GM19328 (cell line): ENCODE data around the gene FAM53B.
"Not testable (repeated sequence)": the region's sequence is repeated elsewhere in the genome, so short reads cannot be mapped to it uniquely, and the experiment has no call there.

Experiments used
- ATAC-seq: cut with Tn5 transposase; IDR thresholded peaks from one replicate; pipeline ENCODE4 v1.9.1; 2021; ENCODE audit warnings: mild to moderate bottlenecking, moderate library complexity; ENCODE audit not compliant: unreplicated experiment

Gene FAM53B

DNA sequence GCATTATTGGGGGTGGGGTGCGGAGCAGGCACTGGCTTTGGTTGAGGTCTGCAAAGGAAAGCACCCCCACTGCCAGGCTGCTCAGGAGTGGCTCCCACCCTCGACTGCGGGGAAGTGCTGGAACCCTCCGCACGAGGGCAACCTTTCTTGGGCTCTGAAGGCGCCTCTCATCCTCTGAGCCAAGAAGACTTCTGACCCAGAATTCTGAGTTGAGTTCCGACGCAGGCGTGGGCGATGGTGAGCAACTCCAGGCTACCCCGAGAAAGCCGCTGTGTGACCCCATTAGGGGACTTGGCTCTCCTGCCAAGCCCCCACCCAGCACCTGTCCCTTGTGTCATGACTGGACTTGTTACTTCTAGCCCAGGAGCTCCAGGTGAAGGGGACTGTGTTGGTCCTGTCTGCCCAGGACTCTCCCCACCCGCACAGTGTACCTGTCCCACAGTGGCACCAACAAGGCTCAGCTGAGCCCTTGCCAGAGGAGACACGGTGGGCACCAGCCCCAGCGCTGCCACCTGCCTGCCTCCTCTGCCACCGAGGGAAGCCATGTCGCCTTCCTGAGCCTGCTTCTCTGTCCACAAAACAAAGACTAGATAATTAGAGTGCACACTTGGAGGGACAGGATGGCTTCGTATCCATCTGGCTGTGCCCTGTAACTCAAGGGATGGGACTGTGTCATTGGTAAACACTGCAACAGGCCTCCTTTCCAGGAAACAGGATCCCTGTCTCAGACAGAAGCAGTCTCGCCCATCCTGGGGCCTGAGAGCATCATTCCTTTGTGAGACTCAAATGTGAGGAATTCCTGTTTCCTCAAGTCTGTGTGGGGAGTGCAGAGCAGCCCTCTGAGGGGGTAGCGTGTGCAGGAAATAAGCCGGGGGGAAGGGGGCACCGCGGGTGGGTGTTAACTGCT, 153.7 kb downstream of the FAM53B start:
- no peak for ATAC-seq

DNA sequence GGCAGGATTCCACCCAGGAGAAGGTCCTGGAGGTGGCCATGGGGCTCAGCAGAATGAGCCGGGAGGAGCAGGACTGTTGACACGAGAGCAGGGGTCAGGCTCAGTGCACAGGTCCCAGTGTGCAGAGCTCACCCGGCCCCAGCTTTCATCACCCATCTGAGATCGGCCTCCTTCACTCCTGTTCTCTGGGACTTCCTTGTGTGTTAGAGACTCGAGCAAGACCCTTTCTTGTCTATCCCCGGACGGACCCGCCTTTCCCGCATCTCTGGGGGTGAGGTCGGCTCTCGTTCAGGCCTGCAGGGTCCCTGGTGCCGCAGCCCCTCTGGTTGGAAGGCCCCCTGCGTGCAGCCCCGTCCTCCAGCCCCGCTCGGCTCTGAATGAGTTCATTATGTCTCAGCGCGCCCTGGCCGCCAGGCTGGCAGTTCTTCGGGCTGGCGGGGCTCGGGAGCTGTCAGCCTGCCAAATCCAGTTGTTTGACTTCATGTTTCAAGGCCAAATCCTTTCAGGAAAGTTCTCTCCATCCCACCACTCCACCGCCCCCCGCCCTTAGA, 154.6 kb downstream of the FAM53B start:
- ATAC-seq = no peak

DNA sequence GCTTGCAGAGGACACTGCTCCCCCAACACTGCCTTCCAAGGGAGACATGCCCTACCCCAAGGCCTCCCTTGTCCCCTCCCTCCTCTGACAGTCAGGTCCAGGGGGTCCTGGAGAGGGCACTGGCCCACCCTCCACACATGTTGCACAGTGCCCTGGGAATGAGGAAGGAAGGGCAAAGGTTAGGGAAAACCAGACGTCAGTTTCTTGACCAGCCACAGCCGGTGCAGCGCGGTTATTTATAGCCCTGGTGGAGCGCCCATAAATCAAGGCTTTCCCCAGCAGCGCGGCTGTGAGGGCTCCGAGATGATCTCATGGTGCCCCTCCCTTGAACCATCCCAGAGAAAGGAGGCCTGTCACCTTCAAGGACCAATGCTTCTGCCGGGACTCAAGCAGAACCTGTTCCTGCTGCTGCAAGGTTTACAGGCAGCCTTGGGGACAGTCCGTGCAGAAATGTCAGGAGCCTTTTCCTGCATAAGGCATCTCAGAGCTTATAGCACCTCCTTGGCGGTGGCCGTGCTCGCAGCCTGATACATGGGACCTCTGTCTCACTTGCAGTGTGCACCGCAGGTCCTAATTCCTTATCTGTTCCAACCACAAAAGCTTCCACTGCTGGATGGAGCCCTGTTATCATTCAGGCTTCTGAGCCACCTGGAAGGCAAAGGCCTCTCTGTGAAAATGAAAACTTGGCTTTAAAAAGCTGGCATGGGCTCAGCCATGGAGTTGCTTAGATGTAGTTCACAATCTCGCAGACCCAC, 155.3 kb downstream of the FAM53B start:
- ATAC-seq = no peak

DNA sequence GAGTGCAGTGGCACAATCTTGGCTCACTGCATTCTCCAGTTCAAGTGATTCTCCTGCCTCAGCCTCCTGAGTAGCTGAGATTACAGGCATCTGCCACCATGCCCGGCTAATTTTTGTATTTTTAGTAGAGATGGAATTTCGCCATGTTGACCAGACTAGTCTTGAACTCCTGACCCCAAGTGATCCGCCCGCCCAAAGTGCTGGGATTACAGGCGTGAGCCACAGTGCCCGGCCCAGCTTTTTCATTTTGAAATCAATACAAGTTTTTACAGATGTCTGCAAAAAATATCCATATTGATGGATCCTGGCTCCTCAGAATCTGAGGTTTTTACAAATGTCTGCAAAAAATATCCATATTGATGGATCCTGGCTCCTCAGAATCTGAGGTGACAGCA, 155.8 kb downstream of the FAM53B start:
- not testable (repeated sequence) for ATAC-seq

DNA sequence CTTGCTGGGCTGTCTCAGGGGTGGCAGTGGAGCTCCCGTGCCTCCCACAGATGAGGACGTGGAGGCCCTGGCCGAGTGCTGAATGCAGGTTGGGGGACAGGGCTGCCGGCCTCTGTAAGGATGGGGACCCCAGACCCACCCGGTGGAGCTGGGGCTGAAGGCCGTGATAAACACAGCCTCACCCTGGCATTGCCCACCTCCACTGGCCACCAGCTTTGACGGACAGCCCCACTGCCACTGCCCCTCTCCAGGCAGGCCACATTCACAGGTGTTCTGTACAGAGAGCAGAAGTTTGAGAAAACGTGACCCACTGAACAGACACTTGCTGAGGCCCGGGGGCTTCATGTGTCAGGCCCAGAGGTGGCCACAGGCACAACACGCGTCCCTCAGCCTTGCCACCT, 156.4 kb downstream of the FAM53B start:
- ATAC-seq = no peak

DNA sequence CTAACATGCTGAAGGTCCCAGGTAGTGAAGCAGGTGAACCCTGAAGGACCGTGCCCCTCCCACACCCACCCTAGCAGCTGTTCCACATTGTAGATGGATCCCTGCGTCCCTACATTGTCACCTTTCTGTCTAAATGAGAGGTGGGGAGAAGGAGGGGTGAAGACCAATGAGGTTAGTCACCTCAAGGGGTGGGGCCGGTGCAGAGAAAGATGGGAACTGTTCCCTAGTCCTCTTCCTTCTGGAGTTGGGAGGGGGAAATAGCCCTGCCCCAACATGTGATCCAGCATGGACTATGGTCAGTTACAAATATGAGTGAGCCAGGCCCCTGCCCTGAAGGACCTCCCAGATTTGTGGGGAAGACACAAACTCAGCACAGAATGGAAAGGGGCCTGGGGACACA, 158.0 kb downstream of the FAM53B start:
- no peak for ATAC-seq

DNA sequence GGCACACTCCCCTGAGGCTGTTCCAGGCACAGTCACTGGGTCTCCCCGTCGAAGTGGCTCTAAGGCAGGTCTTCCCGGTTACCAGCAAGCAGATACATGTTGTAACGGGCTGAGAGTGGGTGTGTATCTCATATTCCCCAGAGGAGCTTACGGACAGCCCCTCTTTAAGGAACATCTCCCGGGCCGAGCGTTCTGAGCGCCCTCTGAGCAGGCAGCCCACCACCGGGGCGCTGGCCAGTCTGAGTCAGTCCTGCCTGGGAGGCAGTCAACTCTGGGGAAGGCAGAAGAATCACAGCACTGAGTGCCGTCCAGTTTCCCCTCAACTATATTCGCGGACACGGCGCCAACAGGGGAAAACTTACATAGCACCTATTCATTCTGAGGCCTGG, 165.2 kb downstream of the FAM53B start:
- no peak for ATAC-seq

DNA sequence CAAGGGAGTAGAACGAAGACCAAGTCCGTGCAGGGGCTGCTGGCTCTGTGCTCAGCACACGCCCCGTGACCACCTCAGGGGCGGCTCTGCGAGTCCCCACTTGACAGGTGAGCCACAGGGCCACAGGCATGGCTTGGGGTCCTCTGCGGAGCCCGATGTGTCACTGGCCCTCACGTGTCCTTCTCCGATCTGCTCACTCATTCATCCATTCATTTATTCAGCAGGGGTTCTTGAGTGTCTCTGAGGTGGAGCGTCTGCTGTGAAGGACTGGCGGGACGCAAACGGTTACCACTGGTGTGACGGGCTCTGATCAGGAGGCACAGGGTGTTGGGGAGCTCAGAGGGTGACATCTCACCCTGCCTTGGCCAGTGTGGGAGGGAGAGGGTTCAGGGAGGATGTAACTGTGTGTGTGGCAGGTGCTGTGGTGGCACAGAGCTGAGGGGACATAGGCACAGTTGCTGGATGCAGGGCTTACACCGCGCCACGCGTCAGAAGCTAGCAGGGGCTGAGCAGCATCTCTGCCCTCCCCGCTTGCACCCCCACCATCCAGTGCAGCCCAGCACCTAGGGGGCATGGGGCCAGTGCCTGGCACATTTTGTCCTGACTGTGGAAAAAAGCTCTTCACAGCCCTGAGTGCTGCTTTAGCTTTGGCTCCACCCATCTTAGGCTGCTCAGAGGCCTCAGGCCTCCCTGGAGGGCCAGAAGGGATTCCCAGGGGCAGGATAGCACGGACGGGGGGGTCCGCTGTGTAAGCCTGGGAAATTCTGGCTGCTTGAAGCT, 165.8 kb downstream of the FAM53B start:
- no peak for ATAC-seq

DNA sequence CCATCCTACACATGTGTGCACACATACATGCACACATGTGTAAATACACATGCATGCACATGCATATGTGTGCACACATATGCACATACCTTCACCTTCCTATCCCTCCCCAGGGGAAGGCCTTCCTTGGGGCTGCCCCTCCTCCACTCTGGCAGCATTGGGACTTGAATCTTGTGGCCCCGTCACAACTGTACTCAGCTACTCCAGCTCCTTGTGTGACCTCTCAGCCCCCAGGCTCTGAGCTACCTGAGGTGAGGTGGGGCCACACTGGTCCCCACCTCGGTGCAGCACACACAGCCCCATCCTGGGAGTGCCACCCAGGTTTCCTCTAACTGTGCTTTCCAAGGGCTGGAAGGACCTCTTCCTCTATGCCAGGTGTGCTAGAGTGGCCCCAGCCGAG, 166.5 kb downstream of the FAM53B start:
- ATAC-seq = no peak

DNA sequence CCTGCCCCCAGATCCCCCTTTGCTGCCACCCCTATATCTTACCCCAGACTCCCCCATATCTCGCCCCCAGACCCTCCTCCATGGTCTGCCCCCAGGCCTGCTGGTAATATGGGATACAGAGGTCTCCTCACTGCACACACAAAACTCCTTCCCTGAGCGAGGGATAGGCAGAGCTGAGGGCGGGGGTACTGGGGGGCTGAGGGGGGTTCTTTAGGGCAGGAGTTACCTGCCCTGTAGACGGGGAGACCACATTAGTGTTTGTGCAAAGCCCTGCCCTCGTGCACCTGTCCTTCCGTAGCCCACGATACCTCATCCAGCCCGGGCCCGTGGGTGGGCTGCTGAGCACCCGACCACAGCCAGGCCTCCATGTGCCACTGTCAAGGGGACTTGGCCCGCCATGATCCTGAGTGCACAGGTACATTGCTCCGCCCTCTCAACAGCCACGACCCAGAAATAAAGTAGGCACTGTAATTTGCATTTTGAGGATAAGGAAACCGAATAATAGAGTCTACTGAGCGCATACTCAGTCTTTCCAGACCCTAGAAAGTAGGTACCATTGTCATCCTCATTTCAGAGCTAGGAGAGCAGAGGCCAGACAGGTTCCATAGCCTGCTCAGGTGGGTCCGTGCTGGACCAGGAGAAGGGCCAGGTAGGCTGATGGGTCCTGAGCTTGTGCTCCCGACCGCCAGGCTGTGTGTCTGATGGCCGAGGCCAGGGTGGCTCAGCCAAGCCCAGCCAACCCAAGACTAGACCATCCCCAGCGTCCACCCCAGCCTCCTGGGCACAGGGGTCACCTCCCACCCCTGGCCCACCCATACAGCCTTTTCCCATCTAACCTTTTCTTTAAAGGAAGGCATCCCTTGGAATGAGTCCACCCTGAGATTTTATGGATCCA, 167.4 kb downstream of the FAM53B start:
- ATAC-seq = no peak

DNA sequence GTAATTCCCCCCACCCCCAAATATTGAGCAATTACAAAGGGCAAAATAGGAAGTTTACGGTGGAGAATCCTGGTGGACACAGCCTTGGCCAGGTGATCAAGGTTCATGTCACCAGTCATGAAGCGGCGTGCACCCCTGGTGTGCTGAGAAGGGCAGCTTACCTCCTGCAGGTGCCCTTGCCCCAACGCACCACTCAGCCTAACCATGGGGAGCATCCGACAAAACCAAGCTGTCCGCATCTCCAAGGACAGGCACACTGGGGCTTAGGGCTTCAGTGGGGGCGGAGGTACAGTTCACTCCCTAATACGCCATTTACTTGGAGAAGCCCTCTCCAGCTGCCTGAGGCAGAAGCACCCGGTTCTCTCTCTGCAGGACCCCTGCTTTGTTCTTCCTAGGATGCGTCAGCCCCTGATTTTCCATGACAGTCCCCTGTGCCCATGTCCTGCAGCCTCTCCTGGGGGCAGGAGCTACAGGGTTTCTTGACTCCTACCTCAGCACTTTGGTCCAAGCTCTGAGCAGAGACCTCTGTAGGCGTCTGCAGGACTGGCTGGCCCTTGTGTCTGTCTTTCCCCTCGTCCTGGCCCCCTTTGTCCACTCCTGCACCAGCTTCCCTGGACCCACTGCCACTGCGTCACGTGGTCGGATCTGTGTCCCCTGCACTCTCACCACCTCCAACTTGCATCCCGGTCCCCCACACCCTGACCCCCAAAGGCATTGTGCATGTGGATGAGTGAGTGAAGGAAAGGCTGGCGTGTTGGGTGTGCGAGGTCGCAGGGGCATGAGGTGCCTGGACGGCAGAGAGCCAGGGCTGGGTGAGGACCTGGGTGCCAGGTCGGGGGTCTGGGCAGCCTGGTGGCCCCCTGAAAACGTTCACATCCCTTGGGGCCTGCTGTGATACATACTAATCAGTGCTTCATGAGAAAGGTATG, 168.8 kb downstream of the FAM53B start:
- ATAC-seq = no peak

DNA sequence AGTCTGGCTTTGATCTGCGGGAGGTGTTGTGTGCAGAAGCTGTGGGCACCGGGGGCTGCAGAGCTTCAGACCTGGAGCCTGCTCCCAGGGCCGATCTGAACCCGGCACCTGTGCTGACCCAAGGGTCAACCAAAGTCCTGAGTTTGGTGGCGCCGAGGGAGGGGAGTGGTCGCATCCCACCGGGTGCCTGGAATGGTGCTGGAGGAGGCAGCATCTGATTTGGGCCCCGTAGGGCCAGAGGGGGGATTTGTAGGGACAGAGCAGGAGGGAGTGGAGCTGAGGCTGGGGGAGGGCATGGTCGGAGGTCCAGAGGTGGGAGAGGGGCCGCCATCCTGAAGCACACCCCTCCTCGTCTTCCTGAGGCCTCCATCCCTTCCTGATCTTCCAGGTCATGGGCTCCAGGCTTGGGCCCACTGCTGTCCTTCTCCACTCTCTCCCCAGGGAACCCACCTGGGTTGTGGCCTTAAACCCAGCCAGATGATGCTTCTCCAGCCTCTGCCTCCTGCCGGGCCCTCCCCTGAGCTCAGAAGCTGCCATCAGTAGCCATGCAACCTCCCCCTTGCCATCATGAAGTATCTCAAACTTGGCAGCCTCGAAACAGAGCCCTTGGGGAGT, 169.6 kb downstream of the FAM53B start:
- no peak for ATAC-seq

DNA sequence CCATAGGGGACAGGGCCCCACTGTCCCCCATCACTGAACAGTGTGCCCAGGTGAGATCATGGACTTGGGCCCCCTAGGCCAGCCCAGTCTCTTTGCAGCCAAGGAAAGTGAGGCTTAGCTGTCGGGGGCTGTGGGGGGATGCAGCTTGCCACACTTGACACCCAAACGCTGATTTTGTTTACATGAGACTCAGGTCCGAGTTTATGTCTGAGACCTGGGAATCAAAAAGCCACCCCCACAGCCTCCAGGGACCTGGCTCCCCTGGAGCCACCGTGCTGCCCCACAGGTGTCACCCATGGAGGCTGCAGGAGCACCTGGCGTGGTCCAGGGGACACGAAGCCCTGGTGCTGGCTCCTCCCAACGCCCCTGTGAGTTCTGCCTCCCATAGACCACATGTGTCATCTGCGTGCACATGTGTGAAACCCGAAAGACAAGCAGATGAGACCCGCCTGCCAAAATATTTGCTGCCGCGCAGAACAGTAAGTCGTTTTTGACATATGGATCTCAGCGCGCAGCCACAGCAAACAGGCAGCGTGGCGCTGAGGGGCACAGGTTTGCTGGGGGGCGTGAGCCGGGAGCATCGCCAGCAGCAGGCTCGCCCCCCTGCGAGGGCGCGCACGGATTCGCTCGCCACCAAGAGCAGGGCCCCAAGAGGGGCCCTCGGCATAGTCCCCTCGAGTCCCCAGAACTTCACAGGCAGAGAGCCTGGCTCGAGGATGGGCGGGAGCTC, 170.3 kb downstream of the FAM53B start:
- ATAC-seq = no peak

DNA sequence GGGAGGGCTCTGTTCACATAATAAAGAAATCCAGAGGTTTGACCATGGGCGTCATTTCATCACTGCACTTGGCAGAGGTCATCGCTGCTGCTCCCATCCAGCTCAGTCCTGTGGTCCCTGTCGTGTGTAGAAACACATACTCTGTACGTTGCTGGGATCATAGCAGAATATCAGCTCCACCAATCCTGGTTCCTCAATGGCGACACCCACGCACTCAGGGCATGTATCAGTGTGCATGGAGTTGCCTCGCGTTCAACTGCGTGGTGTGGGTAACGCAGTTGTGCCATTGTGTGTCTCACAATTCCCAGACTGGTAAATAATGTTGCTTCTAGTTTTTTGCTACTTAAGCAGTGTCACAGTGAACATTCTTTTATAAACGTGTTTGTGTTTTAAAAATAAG, 171.4 kb downstream of the FAM53B start:
- ATAC-seq = no peak

DNA sequence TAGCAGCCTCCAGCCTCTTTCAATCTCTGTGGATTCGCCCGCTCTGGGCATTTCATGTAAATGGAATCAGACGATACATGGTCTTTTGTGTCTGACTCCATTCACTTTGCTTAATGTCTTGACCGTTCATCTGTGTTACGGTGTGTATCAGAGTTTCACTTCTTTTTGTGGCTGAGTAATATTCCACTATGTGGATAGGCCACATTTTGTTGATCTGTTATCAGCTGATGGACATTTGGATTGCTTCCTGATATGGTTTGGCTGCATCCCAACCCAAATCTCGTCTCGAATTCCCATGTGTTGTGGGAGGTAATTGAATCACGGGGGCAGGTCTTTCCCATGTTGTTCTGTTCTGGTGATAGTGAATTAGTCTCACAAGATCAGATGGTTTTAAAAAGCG, 173.5 kb downstream of the FAM53B start:
- ATAC-seq = no peak

DNA sequence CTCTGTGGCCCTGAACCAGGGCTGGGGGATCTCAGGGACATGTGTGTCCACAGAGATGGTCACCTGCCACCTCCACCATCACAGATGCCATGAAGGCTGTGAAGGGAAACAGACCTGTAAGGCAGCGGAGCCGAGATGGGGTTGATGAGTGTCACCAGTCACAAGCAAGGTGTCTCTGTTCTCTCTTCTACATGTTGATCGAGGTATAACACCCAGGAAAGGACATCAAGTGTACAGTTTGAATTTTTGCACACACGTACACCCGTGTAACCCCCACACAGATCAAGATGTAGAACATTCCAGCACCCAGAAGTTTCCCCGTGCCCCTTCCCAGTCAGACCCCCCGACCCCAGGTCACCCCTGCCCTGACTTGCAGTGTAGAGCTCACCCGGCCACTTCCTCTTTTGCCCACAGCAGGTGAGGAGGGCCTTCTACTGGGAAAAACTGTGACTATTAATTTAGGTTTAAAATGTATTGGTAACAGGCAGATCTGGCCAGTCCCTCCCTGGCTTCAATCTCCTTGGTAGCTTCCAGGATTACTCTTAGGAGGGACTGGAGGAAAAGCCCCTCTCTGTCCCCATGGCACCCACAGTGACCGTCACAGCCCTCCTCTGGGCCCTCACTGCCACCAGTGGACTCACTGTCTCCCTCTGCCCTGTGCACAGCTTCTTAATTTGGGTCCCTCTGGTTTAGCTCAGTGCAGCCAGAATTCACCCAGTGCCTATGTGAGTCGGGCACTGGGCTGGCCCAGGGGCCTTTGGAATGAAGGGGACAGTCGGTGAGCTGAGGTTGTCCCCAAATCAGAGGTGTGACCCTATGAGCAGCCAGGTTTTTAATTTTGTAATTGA, 174.3 kb downstream of the FAM53B start:
- no peak for ATAC-seq
